ENCODE results near the gene NCR1.

GRCh38 chr19:54893406-54893805 lies 12.5 kb upstream of the NCR1 start:
- TF ChIP-seq CTCF (IDR thresholded peaks at IDR 0.05) = no peak
- TF ChIP-seq POLR2AphosphoS5 (IDR thresholded peaks at IDR 0.05) = no peak
- no peak for TF ChIP-seq POLR2A (IDR thresholded peaks at IDR 0.05)
